Activated CD4-positive, alpha-beta T cell treated with anti-CD3 and anti-CD28 coated beads, Interleukin-2, amount 50 U/mL, for 24 hours (primary cell): ENCODE results near the gene IL1RAPL2.
"Not testable (repeated sequence)": the region's sequence is repeated elsewhere in the genome, so short reads cannot be mapped to it uniquely, and the experiment has no call there.

Experiments
- DNase-seq, 2 donors: peaks; one replicate each; pipeline ENCODE4 v3.0.0-alpha.2; 2020; ENCODE audit warnings: low read depth in 1 of 2, low spot score in 1 of 2

The IL1RAPL2 gene

DNA sequence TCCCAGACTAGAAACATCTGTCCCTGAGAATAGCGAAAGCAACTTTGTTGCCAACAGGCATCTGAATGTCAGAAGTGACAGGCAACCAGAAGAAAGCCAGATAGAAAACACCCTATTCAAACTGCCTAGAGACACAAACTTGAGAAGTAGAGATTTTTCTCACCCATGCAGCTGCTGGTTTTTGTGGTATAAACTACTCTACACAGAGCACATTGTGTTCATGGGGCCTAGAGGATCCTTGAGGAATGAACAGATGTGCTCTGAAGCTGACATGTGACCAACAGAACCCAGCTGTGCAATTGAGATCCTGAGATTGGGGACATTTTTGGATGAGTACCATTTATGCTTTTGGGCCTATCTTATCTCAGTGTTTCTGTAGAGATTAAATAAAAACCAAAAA lies 1192.8 kb downstream of the IL1RAPL2 start:
- DNase-seq, result no peak

DNA sequence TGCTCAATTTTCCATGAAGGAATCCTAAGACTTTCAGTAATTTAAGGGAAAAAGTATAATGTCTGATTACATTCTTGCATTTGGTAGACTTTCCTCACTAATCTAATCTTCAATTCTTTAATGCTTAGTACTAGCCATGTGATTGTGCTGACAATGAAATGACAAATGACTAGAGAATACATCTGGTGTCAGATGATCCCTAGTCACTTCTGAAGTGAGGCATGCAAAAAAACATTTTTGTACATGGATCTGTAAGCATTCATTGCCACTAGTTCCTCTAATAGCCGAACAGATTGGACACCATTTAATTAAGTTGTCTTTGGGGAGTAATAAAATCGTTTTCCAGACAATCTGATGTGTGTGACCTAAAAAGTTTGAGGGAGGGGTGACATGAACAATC lies 1193.6 kb downstream of the IL1RAPL2 start:
- no peak for DNase-seq

DNA sequence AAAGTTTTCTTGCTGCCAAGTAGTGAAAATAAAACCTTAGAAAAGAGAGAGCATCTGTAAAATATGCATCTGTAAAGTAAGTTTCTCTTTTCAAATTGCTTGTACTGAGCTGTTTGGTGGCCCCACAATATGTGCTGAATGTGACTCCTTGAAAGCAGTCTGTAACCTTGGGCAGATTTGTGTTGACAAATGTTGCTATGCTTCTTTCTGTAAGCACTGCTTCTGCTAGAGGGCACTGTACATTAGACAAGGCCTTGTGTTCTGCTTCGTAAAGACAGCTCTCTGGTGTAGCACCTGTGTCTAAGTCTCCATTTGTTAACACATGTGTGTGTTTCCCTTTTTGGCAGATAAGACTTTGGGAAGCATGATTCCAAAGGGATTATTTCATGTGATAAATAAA lies 1199.7 kb downstream of the IL1RAPL2 start:
- DNase-seq, result no peak

DNA sequence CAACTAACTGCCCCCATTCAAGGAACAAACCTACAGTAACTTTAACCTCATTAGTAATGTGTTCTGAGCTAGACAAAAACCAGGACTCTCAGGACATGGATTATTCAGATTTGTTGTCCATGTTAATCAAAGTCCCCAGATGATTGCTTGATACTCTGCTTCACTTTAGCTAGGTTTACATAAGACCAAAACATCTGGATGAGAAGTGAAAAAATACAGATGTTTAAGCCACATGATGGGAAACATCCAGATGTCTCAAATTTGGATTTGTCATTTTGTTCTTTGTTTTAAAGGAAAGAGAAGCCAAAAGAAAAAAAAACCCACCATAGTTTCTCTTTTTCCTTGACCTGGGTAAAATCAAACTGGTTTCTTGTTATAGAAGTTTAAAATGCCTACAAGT lies 1207.8 kb downstream of the IL1RAPL2 start:
- no peak for DNase-seq

DNA sequence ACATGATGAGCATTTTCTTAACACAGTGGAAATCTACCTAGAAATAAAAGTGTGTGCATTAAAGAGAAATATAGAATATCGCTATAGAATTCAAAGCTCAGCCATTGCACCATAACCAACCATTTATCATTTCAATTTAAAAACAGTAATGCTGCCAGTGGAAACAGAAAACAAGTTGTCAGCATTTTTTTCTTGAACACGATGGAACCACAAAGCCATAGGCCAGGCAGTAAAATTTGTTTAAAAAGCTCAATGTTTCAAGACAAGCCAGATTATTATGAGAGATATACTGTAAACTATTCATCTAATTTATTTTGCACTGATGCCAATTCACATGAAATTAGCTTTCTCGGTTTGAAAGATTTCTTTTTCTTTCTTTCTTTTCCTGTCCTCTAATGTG lies 1209.7 kb downstream of the IL1RAPL2 start:
- DNase-seq, result no peak

DNA sequence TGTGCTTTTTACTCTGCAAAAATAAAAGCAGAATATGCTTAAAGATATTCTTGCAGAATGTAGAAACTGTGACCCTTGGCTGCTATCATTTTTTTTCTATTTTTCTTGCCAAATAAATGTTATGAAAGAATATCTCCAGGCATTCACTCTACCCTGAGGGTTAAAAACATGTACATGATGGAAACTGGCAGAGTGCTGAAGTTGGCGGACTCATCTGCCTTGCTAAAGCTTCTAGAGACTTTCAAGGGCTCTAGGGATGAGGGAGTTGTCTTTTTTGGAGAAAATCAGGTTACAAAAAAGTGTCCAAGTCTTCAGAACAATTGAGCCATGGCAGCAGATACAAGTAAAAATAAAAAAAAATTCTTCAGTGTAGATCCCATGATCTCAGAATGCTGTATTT lies 1215.8 kb downstream of the IL1RAPL2 start:
- DNase-seq, result no peak

DNA sequence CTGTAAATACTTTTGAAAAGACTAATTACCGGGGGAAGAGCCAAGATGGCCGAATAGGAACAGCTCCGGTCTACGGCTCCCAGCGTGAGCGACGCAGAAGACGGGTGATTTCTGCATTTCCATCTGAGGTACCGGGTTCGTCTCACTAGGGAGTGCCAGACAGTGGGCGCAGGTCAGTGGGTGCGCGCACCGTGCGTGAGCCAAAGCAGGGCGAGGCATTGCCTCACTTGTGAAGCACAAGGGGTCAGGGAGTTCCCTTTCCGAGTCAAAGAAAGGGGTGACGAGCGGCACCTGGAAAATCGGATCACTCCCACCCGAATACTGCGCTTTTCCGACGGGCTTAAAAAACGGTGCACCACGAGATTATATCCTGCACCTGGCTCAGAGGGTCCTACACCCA lies 1230.9 kb downstream of the IL1RAPL2 start:
- DNase-seq, result not testable (repeated sequence)

DNA sequence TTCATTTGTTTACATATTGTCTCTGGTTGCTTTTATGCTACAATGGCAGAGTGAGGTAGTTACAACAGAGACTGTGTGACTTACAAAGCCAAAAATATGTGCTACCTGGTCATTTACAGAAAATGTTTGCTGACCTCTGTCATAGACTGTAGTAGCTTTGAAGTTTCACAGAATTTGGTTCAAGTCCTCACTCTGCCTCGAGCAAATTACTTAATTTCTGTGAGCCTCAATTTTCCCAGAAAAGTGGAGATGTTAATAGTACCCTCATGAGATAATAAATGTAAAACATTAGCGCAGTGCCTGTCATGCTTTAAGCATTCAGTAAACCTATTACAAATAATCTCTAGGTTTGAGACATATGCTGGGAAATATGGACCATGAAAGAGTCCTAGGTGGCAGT lies 1237.9 kb downstream of the IL1RAPL2 start:
- no peak for DNase-seq

DNA sequence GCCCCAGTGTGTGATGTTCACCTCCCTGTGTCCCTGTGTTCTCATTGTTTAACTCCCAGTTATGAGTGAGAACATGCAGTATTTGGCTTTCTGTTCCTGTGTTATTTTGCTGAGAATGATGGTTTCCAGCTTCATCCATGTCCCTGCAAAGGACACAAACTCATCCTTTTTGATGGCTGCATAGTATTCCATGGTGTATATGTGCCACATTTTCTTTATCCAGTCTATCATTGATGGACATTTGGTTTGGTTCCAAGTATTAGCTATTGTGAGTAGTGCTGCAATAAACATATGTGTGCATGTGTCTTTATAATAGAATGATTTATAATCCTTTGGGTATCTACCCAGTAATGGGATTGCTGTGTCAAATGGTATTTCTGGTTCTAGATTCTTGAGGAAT lies 1239.7 kb downstream of the IL1RAPL2 start:
- not testable (repeated sequence) for DNase-seq

DNA sequence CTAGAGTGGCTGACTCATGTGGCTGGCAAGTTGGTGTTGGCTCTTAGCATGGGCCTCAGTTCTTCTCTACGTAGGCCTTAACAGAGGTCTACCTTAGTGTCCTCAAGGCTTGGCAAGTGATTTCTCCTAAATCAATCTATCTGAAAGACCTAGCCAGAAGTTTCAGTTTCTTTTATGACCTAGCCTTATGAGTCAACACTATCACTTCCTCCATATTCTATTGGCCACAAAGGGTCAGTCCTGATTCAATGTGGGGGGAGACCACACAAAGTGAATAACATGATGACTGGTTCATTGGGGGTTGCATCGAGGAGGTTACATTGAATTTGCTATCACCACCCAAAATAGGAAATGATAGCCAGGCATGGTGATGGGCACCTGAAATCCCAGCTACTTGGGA lies 1250.5 kb downstream of the IL1RAPL2 start:
- no peak for DNase-seq
